ENCODE results near the gene SOX18. TPM values are rescaled to one million over a fixed set of nuclear protein-coding genes. Genes with fewer than 3 reads are reported as not detected.

SOX18 gene
- total RNA-seq, 4 donors from 2014 or later, result 1.1 to 7.3 (median 4.3) TPM

GRCh38 chr20:64075556-64075955 is 26.1 kb upstream of the SOX18 start:
- intact Hi-C loops (cut with DNase I; ENCODE audit: low total_unique reads), result no loop called here
- WGBS, 2 donors, result 90 to 92% methylated on average over 12 of the region's 12 CpGs
- no peak overlapping the region for H3K4me3 ChIP-seq (ENCODE audit: low read depth, poor library complexity, severe bottlenecking)
- no peak for DNase-seq (ENCODE audit: low spot score in 2 of 2)
- no peak for TF ChIP-seq POLR2A (IDR thresholded peaks at IDR 0.05)
- TF ChIP-seq, protein P1, sequence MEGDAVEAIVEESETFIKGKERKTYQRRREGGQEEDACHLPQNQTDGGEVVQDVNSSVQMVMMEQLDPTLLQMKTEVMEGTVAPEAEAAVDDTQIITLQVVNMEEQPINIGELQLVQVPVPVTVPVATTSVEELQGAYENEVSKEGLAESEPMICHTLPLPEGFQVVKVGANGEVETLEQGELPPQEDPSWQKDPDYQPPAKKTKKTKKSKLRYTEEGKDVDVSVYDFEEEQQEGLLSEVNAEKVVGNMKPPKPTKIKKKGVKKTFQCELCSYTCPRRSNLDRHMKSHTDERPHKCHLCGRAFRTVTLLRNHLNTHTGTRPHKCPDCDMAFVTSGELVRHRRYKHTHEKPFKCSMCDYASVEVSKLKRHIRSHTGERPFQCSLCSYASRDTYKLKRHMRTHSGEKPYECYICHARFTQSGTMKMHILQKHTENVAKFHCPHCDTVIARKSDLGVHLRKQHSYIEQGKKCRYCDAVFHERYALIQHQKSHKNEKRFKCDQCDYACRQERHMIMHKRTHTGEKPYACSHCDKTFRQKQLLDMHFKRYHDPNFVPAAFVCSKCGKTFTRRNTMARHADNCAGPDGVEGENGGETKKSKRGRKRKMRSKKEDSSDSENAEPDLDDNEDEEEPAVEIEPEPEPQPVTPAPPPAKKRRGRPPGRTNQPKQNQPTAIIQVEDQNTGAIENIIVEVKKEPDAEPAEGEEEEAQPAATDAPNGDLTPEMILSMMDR (IDR thresholded peaks at IDR 0.05), result no peak

GRCh38 chr20:64074963-64075362 is 25.5 kb upstream of the SOX18 start:
- intact Hi-C loops (cut with DNase I; ENCODE audit: low total_unique reads), result no loop called here
- 86% methylated on average over 8 of the region's 8 CpGs; no CpG with 5 or more reads in 1 of the 2 donors for WGBS, 2 donors
- DNase-seq (ENCODE audit: low spot score in 2 of 2), result no peak
- TF ChIP-seq POLR2A (IDR thresholded peaks at IDR 0.05), result no peak
- TF ChIP-seq, protein P1 (IDR thresholded peaks at IDR 0.05), result no peak
- no peak overlapping the region for H3K4me3 ChIP-seq (ENCODE audit: low read depth, poor library complexity, severe bottlenecking)

DNA sequence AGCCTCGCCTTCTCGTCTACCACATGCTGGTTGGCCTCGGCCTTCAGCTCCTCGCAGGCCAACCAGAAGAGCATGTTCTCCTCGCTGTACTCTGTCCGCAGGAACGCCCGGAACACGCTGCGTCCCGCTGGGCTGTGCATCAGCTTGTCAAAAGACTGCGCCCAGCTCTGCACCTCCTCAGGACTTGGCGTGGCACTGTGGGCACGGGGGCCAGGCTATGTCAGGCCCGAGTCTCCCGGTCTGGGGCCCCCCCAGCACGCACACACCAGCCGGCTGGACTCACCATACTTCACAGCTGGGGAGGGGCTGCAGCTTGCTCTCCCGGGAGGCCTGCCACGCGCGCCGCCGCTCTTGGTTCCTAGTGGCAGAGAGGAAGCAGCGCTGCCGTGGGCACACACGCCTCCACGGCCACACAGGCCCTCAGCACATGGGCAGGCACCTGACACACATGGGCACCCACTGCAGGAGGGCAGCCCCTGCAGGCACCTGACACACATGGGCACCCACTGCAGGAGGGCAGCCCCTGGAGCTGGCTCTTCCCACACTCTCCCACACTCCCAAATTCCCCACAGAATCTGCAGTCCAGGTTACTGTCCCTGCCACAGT is 24.8 kb upstream of the SOX18 start:
- no peak overlapping the region for H3K4me3 ChIP-seq (ENCODE audit: low read depth, poor library complexity, severe bottlenecking)
- 55 to 69% methylated on average over 14 to 28 of the region's 28 CpGs for WGBS, 2 donors
- no peak for DNase-seq (ENCODE audit: low spot score in 2 of 2)
- TF ChIP-seq, protein P1 (IDR thresholded peaks at IDR 0.05), result no peak
- TF ChIP-seq POLR2A (IDR thresholded peaks at IDR 0.05), result no peak
- intact Hi-C loops (cut with DNase I; ENCODE audit: low total_unique reads), result no loop called here

DNA sequence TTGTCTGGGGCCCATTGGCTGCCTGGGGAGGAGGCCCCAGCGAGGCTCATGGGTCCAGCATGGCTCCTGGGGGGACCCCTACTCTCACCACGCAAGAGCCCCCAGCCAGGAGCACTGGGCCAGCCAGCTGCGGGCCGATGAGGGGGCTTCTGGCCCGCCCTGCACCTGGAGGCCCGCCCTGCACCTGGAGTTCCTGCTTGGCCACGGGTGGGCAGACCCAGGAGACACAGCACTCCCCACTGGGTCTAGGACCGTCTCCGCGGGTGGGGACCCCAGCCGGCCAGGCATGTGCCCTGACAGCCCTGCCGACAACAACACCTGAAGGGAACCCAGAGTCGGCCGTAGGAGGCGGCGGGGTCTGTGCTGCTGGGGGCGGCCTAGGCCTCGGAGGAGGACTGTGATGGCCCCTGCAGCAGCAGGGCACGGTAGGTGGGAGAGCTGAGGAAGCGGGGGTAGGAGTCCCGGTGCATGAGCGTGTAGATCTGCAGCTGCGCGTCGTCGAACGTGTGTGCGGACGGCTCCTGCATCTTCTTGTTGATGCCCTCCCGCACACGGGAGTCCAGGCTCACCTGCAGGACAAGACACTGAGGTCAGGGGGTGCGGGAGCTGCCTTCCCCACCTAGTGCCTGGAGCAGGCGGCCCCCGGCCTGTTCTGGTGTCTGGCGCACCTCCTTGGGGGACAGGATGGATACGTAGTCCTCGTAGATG is 24.2 kb upstream of the SOX18 start:
- no peak for DNase-seq (ENCODE audit: low spot score in 2 of 2)
- intact Hi-C loops (cut with DNase I; ENCODE audit: low total_unique reads), result no loop called here
- WGBS, 2 donors, result 93 to 95% methylated on average over 19 to 36 of the region's 37 CpGs
- TF ChIP-seq, protein P1 (IDR thresholded peaks at IDR 0.05), result no peak
- TF ChIP-seq POLR2A (IDR thresholded peaks at IDR 0.05), result no peak
- H3K4me3 ChIP-seq (ENCODE audit: low read depth, poor library complexity, severe bottlenecking), result no peak overlapping the region

- intact Hi-C loops (cut with DNase I; ENCODE audit: low total_unique reads), result no loop called here
- no peak for TF ChIP-seq POLR2A (IDR thresholded peaks at IDR 0.05)
- TF ChIP-seq, protein P1 (IDR thresholded peaks at IDR 0.05), result no peak
- no peak overlapping the region for H3K4me3 ChIP-seq (ENCODE audit: low read depth, poor library complexity, severe bottlenecking)
- DNase-seq (ENCODE audit: low spot score in 2 of 2), result no peak
- 74 to 92% methylated on average over 13 to 14 of the region's 14 CpGs for WGBS, 2 donors
Measured at GRCh38 chr20:64072498-64073063, 23.1 kb upstream of the SOX18 start.

All from lower leg skin (tissue), 4 donors.